Neural cell (in vitro differentiated cells): ENCODE measurements around the gene SLC27A2. TPM values are rescaled to one million over a fixed set of nuclear protein-coding genes. Genes with fewer than 3 reads are reported as not detected.

Experiments
- H2AFZ ChIP-seq: fragments of 200-600, 300-800 bp; sonication (generic), shearing (Covaris generic); 2 replicates; pipeline ENCODE4 v1.6.0; 2014; ENCODE audit warnings: low read depth, mild to moderate bottlenecking, antibody characterized with exemption, low read length, moderate library complexity
- H3F3A ChIP-seq: fragments of 200-600 bp; shearing (Covaris generic); 2 replicates; pipeline ENCODE4 v1.6.1; 2016; ENCODE audit warnings: mild to moderate bottlenecking, moderate library complexity, mixed read lengths, antibody characterized with exemption, low read length; ENCODE audit not compliant: insufficient read depth, poor library complexity, severe bottlenecking
- H3K27ac ChIP-seq: fragments of 200-600, 300-800 bp; sonication (generic), shearing (Covaris generic); 2 replicates; pipeline ENCODE4 v1.5.1; 2014; ENCODE audit warnings: mild to moderate bottlenecking, low read length, moderate library complexity
- H3K27me3 ChIP-seq: fragments of 300-800, 200-600 bp; sonication (generic), shearing (Covaris generic); 2 replicates; pipeline ENCODE4 v1.6.0; 2014; ENCODE audit warnings: mild to moderate bottlenecking, low read depth, low read length, moderate library complexity; ENCODE audit not compliant: insufficient read depth
- H3K36me3 ChIP-seq: fragments of 300-800, 200-600 bp; sonication (generic), shearing (Covaris generic); 2 replicates; pipeline ENCODE4 v1.5.1; 2014; ENCODE audit warnings: mild to moderate bottlenecking, antibody characterized with exemption, low read length, moderate library complexity; ENCODE audit not compliant: insufficient read depth
- H3K4me2 ChIP-seq: fragments of 300-800, 200-600 bp; sonication (generic), shearing (Covaris generic); 2 replicates; pipeline ENCODE4 v1.6.0; 2014; ENCODE audit warnings: mild to moderate bottlenecking, low read length
- H3K4me3 ChIP-seq: fragments of 300-800, 200-600 bp; sonication (generic), shearing (Covaris generic); 2 replicates; pipeline ENCODE4 v1.5.1; 2014; ENCODE audit warnings: mild to moderate bottlenecking, low read length, moderate library complexity
- H3K79me2 ChIP-seq: fragments of 200-600 bp; shearing (Covaris generic); replicated peaks from 2 replicates; pipeline ENCODE4 v1.6.0; 2014; ENCODE audit warnings: mild to moderate bottlenecking, low read length, moderate library complexity; ENCODE audit not compliant: insufficient read depth
- H3K9ac ChIP-seq: fragments of 300-800, 200-600 bp; sonication (generic), shearing (Covaris generic); 2 replicates; pipeline ENCODE4 v1.6.1; 2016; ENCODE audit warnings: mild to moderate bottlenecking, low read length, mixed read lengths
- H3K9me2 ChIP-seq: fragments of 200-600 bp; shearing (Covaris generic); 2 replicates; pipeline ENCODE4 v1.6.1; 2016; ENCODE audit warnings: mild to moderate bottlenecking, low read length, mixed read lengths; ENCODE audit not compliant: insufficient read depth
- H3K9me3 ChIP-seq: fragments of 200-600, 300-800 bp; sonication (generic), shearing (Covaris generic); 2 replicates; pipeline ENCODE4 v1.6.1; 2016; ENCODE audit warnings: mild to moderate bottlenecking, mixed run types, low read length, moderate library complexity, mixed read lengths
- H4K20me1 ChIP-seq: fragments of 200-600 bp; shearing (Covaris generic); 2 replicates; pipeline ENCODE4 v1.6.1; 2016; ENCODE audit warnings: mild to moderate bottlenecking, mixed run types; ENCODE audit not compliant: insufficient read depth
- EP300 ChIP-seq: fragments of 450-650 bp; conservative IDR thresholded peaks from 2 replicates; pipeline ENCODE4 v1.6.1; 2014; ENCODE audit warnings: antibody characterized with exemption, mild to moderate bottlenecking, moderate library complexity; ENCODE audit not compliant: poor library complexity, severe bottlenecking
- EZH2 ChIP-seq: fragments of 200-600, 300-800 bp; shearing (Covaris generic), sonication (generic); IDR thresholded peaks from 2 replicates; pipeline ENCODE4 v1.6.1; 2014; ENCODE audit warnings: antibody characterized with exemption, low read length, borderline replicate concordance, mild to moderate bottlenecking; ENCODE audit not compliant: insufficient read depth, poor library complexity, severe bottlenecking
- MXI1 ChIP-seq: fragments of 450-650 bp; conservative IDR thresholded peaks from 2 replicates; pipeline ENCODE4 v1.6.1; 2014; ENCODE audit warnings: antibody characterized with exemption, mild to moderate bottlenecking; ENCODE audit not compliant: poor library complexity, severe bottlenecking
- POLR2AphosphoS5 ChIP-seq: IDR thresholded peaks from 2 replicates; pipeline ENCODE4 v1.6.1; 2012
- RAD21 ChIP-seq: fragments of 450-650 bp; conservative IDR thresholded peaks from 2 replicates; pipeline ENCODE4 v1.6.1; 2014; ENCODE audit warnings: antibody characterized with exemption, mild to moderate bottlenecking, moderate library complexity
- SMC3 ChIP-seq: fragments of 450-650 bp; conservative IDR thresholded peaks from 2 replicates; pipeline ENCODE4 v1.6.1; 2014; ENCODE audit warnings: antibody characterized with exemption, mild to moderate bottlenecking, moderate library complexity; ENCODE audit not compliant: poor library complexity
- TAF1 ChIP-seq: IDR thresholded peaks from 2 replicates; pipeline ENCODE4 v1.6.1; 2012; ENCODE audit warnings: low read depth
- polyA plus RNA-seq: library from polyadenylated mRNA; depleted of rRNA; stranded (reverse); fragments of >200 nt; gene quantifications from 2 replicates; pipeline ENCODE4 v1.2.3, GENCODE V29; 2014
- TF ChIP-seq, protein P1 (sequence below): fragments of 450-650 bp; IDR thresholded peaks from 2 replicates; pipeline ENCODE4 v1.5.1; 2014; ENCODE audit warnings: antibody characterized with exemption, mild to moderate bottlenecking, moderate library complexity; ENCODE audit not compliant: poor library complexity, severe bottlenecking
- TF ChIP-seq, protein P2 (sequence below): IDR thresholded peaks from 2 replicates; pipeline ENCODE4 v1.6.1; 2012; ENCODE audit warnings: borderline replicate concordance

SLC27A2 gene
- polyA plus RNA-seq, 1 donor from 2014 or later: 3.5 TPM

DNA sequence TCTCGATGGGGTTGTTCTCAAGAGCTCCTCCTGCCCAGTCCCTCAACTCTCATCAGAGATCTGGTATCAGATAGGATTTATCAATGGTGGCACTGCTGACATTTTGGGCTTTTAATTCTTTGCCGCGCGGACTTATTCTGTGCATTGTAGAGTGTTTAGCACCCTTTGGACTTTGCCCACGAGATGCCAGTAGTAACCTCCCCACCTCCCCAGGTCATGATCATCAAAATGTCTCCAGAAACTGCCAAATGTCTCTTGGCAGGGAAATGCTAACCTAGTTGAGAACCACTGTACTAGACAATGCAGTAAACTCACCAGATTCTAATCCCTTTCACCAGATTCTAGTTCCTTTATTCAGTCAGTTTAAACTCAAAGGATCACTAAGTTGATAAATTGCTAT is 24.0 kb downstream of the SLC27A2 start:
- no peak overlapping the region for H3K4me3 ChIP-seq
- H3F3A ChIP-seq: no peaks in the 10 kb centered on the region
- TF ChIP-seq RAD21 (no peak), SMC3 (no peak), EP300 (no peak), POLR2AphosphoS5 (no peak), TAF1 (no peak), EZH2 (no peak), MXI1 (no peak)
- TF ChIP-seq, protein P1, sequence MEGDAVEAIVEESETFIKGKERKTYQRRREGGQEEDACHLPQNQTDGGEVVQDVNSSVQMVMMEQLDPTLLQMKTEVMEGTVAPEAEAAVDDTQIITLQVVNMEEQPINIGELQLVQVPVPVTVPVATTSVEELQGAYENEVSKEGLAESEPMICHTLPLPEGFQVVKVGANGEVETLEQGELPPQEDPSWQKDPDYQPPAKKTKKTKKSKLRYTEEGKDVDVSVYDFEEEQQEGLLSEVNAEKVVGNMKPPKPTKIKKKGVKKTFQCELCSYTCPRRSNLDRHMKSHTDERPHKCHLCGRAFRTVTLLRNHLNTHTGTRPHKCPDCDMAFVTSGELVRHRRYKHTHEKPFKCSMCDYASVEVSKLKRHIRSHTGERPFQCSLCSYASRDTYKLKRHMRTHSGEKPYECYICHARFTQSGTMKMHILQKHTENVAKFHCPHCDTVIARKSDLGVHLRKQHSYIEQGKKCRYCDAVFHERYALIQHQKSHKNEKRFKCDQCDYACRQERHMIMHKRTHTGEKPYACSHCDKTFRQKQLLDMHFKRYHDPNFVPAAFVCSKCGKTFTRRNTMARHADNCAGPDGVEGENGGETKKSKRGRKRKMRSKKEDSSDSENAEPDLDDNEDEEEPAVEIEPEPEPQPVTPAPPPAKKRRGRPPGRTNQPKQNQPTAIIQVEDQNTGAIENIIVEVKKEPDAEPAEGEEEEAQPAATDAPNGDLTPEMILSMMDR: no peak
- TF ChIP-seq, protein P2, sequence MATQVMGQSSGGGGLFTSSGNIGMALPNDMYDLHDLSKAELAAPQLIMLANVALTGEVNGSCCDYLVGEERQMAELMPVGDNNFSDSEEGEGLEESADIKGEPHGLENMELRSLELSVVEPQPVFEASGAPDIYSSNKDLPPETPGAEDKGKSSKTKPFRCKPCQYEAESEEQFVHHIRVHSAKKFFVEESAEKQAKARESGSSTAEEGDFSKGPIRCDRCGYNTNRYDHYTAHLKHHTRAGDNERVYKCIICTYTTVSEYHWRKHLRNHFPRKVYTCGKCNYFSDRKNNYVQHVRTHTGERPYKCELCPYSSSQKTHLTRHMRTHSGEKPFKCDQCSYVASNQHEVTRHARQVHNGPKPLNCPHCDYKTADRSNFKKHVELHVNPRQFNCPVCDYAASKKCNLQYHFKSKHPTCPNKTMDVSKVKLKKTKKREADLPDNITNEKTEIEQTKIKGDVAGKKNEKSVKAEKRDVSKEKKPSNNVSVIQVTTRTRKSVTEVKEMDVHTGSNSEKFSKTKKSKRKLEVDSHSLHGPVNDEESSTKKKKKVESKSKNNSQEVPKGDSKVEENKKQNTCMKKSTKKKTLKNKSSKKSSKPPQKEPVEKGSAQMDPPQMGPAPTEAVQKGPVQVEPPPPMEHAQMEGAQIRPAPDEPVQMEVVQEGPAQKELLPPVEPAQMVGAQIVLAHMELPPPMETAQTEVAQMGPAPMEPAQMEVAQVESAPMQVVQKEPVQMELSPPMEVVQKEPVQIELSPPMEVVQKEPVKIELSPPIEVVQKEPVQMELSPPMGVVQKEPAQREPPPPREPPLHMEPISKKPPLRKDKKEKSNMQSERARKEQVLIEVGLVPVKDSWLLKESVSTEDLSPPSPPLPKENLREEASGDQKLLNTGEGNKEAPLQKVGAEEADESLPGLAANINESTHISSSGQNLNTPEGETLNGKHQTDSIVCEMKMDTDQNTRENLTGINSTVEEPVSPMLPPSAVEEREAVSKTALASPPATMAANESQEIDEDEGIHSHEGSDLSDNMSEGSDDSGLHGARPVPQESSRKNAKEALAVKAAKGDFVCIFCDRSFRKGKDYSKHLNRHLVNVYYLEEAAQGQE: no peak

DNA sequence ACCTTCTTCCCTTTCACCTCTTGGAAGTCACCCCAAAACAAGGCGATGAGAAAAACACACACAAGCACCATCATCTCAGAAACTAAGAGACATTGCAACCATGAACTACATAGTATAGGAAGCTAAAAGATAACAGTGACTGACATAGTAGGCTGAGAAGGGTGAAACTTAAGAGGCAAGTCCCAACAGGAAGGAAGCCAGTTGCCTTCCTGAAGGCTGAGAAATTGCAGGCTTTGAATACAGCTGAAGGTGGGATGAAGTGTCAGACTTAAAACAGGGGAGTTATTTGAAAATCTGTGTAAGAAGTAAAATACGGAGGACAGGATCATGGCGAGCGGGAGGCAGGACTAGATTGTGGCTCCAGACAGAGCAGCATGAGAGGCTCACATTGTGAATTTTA is 27.8 kb downstream of the SLC27A2 start:
- Histone ChIP-seq H4K20me1 (no peaks in the 10 kb centered on the region), H2AFZ (no peak overlapping the region), H3K9me3 (no peaks in the 10 kb centered on the region), H3K36me3 (no peaks in the 10 kb centered on the region), H3K9me2 (no peaks in the 10 kb centered on the region), H3K27me3 (no peaks in the 10 kb centered on the region), H3K4me3 (no peak overlapping the region), H3K9ac (no peak overlapping the region), H3K4me2 (no peak overlapping the region), H3F3A (no peaks in the 10 kb centered on the region), H3K79me2 (no peaks in the 10 kb centered on the region), H3K27ac (no peak overlapping the region)
- TF ChIP-seq SMC3: no peak
- no peak for TF ChIP-seq TAF1

More for the DNA sequence above, 24.0 kb downstream of the SLC27A2 start:
- Histone ChIP-seq H3K4me2 (no peak overlapping the region), H3K27ac (no peak overlapping the region), H3K36me3 (no peaks in the 10 kb centered on the region), H3K79me2 (no peaks in the 10 kb centered on the region), H3K27me3 (no peaks in the 10 kb centered on the region), H2AFZ (no peak overlapping the region), H3K9me2 (no peaks in the 10 kb centered on the region), H3K9me3 (no peaks in the 10 kb centered on the region), H4K20me1 (no peaks in the 10 kb centered on the region), H3K9ac (no peak overlapping the region)
